Mesothelial cell of epicardium (in vitro differentiated cells): ENCODE results near the gene GSTP1. TPM values are rescaled to one million over a fixed set of nuclear protein-coding genes. Genes with fewer than 3 reads are reported as not detected.
A peak's percentile ranks its signal among the peaks of the same experiment; 100 is the strongest.

Experiments used
- DNase-seq, 2 experiments: peaks; one replicate each; pipeline ENCODE4 v3.0.0; 2021; ENCODE audit warnings: low spot score in 2 of 2; ENCODE audit not compliant: unreplicated experiment in 2 of 2
- H3K27ac Mint-ChIP-seq: 2 replicates; pipeline ENCODE4 v1.8.0; 2021; ENCODE audit warnings: mixed read lengths
- H3K27me3 Mint-ChIP-seq: 2 replicates; pipeline ENCODE4 v1.8.0; 2021; ENCODE audit warnings: low read depth, mixed read lengths
- H3K36me3 Mint-ChIP-seq: 2 replicates; pipeline ENCODE4 v1.8.0; 2021; ENCODE audit warnings: mixed read lengths
- H3K4me1 Mint-ChIP-seq: 2 replicates; pipeline ENCODE4 v1.8.0; 2021; ENCODE audit warnings: mixed read lengths
- H3K4me3 Mint-ChIP-seq: 2 replicates; pipeline ENCODE4 v1.8.0; 2021; ENCODE audit warnings: mild to moderate bottlenecking, moderate library complexity, mixed read lengths
- H3K9me3 Mint-ChIP-seq: 2 replicates; pipeline ENCODE4 v1.8.0; 2021; ENCODE audit warnings: mixed read lengths
- CTCF ChIP-seq: fragments of 200-600 bp; sonication (generic); IDR thresholded peaks from one replicate; pipeline ENCODE4 v1.5.0; 2021; ENCODE audit warnings: antibody characterized with exemption; ENCODE audit not compliant: unreplicated experiment
- total RNA-seq: library from RNA; stranded (reverse); gene quantifications from 3 replicates; pipeline ENCODE4 v1.2.1, GENCODE V29; 2021

GSTP1 gene
- total RNA-seq, 1 donor from 2014 or later = 875 TPM

DNA sequence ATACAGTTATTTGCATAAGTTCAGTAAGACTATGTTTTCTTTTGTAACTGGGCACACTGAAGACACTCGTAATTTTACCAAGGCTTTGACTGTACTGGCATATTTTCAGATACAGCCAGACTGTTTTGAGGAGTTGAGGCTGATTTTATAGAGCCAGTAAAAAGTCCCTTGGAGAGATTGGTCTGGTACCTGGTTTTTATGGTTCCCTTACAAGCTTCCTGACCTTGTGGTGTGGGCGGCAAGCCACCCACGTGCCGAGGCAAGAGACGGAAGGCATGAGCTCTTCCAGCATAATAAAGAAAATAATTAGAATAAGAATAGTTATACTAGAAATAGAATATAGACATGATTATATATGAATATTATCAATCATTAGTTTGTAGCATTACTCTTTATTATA lies 11.3 kb upstream of the GSTP1 start:
- H3K4me1 Mint-ChIP-seq = peaks cover 4% of the 10 kb centered on the region

DNA sequence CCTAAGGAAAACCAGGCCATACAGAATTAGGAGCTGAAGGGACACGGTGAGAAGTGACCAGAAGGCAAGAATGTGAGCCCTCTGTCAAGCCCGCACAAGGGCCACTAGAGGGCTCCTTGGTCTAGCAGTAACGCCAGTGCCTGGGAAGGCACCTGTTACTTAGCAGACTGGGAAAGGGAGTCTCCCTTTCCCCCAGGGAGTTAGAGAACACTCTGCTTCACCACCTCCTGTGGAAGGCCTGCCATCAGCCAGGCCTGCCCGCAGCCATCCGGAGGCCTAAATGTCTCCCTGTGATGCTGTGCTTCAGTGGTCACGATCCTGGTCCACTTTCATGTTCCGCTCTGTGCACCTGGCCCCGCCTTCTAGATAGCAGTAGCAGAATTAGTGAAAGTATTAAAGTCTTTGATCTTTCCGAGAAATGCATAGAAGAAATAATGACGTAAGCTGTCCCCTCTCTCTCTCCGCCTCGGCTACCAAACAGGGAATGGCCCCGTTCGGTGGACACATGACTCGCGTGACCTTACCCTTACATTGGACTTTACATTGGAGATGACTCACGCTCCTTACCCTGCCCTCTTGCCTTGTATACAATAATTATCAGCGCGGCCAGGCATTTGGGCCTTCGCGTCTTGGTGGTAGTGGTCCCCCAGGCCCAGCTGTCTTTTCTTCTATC lies 10.7 kb upstream of the GSTP1 start:
- H3K27me3 Mint-ChIP-seq = peaks cover 4% of the 10 kb centered on the region
- peaks cover 3% of the 10 kb centered on the region for H3K9me3 Mint-ChIP-seq
- peaks cover 4% of the 10 kb centered on the region for H3K4me1 Mint-ChIP-seq
- peak in 1 of 2 experiments; percentile 44 for DNase-seq
- H3K4me3 Mint-ChIP-seq = no peak overlapping the region
- peak; percentile 21 for TF ChIP-seq CTCF
- no peak overlapping the region for H3K27ac Mint-ChIP-seq
- H3K36me3 Mint-ChIP-seq = no peaks in the 10 kb centered on the region

More for the DNA sequence above, 11.3 kb upstream of the GSTP1 start:
- TF ChIP-seq CTCF = no peak
- Mint-ChIP-seq H3K27ac (no peak overlapping the region), H3K27me3 (peaks cover 4% of the 10 kb centered on the region), H3K36me3 (no peaks in the 10 kb centered on the region), H3K9me3 (peaks cover 3% of the 10 kb centered on the region), H3K4me3 (no peak overlapping the region)
- DNase-seq = no peak

DNA sequence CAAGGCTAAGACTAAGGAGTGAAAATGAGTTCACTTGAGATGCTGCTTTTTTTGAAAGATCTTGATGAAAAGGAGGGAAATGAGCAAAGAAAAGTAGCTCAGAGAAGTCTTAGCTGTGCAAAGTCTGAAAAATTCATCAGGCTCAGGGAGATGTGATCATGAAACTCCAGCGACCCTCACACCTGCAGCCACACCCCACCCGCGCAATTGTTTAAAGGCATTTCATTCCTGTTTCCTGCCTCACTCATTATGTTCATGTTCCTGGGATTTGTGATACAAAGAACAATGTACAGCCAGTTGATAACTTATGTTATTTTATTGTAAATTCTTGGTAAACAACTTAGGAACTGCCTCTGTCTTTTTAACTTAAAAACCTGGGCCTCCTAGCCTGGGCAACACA lies 8.7 kb upstream of the GSTP1 start:
- no peak overlapping the region for H3K27ac Mint-ChIP-seq
- no peaks in the 10 kb centered on the region for H3K36me3 Mint-ChIP-seq
- peaks cover 3% of the 10 kb centered on the region for H3K9me3 Mint-ChIP-seq
- TF ChIP-seq CTCF = no peak
- H3K4me1 Mint-ChIP-seq = peaks cover 10% of the 10 kb centered on the region
- peaks cover 4% of the 10 kb centered on the region for H3K27me3 Mint-ChIP-seq
- H3K4me3 Mint-ChIP-seq = no peak overlapping the region
- DNase-seq = no peak

GRCh38 chr11:67576735-67577475 lies 6.7 kb upstream of the GSTP1 start:
- no peak for TF ChIP-seq CTCF
- no peak for DNase-seq
- H3K27me3 Mint-ChIP-seq = peaks cover 9% of the 10 kb centered on the region
- no peaks in the 10 kb centered on the region for H3K36me3 Mint-ChIP-seq
- H3K4me3 Mint-ChIP-seq = no peak overlapping the region
- H3K9me3 Mint-ChIP-seq = no peaks in the 10 kb centered on the region
- H3K27ac Mint-ChIP-seq = no peak overlapping the region
- H3K4me1 Mint-ChIP-seq = peaks cover 27% of the 10 kb centered on the region

DNA sequence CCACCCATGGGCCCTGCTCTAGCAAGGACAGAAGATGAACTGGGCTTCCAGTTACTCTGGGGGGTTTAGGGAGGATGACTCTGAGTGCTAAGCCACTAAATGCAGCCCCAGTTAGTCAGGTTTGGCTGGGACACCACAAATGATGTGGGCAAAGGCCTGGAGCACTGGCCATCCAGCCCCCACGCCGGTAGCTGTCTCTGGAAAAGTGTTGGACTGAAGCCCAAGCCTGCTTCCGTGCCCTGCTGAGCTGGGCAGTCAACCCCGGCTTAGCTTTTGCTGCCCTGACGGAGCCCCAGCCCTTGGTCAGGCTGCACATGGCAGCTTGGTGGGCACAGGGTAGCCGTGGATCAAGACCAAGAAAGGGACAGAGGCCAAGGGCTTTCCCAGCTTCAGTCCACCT lies 5.7 kb upstream of the GSTP1 start:
- DNase-seq = no peak
- Mint-ChIP-seq H3K27ac (no peak overlapping the region), H3K4me3 (no peak overlapping the region), H3K36me3 (no peaks in the 10 kb centered on the region), H3K27me3 (peaks cover 9% of the 10 kb centered on the region), H3K9me3 (no peaks in the 10 kb centered on the region), H3K4me1 (peaks cover 34% of the 10 kb centered on the region)
- no peak for TF ChIP-seq CTCF
